CD4-positive, alpha-beta T cell treated with Interleukin-2 at 100 ng/mL for 4 hours (primary cell): ENCODE measurements around the gene TRIM54.
"Not testable (repeated sequence)": the region's sequence is repeated elsewhere in the genome, so short reads cannot be mapped to it uniquely, and the experiment has no call there.

Experiments
- DNase-seq: peaks from one replicate; pipeline ENCODE4 v3.0.0-alpha.2; 2020; ENCODE audit warnings: low spot score

Gene TRIM54

DNA sequence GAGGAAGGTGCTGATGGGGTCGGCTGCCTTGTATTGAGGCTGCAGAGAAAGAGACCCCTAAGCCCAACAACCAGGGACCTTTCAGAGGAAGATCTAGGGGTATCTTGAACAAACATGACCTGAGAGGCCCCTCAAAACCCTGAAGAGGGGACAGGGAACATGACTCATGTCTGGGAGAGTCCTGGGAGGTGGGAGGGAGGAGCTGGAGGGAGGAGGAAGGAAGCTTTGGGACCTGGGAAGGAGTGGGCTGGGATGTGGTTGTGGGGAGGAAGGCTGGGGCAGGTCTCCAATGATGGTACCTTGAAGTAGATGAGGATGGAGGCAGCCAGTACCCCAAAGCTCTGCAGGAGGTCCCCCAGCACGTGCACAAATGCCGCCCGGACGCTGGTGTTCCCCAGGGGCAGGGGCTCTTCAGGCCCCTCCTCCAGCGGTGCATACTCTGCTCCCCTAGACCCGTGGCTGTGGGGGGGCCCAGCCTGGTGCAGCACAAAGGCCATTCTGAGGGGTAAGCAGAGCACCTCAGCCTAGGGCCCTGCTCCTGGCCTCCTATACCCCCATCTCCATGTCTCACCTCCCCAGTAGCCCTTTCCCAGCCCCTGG lies 25.3 kb upstream of the TRIM54 start:
- DNase-seq = no peak

DNA sequence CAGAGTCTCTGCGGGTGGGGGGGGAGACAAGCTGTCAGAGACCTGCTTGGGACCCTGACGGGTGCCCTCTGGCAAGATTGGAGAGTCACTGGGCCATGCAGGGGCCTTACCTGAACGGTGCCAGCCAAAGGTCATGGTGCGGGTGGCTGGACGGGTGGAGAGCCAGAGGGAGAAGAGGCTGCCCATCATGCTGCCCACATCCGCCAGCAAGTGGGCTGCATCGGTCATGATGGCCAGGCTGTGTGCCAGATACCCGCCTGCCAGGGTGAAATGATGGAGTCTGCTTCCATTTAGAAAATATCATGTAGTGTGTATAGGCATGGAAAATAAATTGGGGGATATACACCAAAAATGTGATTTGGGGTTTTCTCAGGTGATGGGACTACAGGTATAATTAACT lies 24.2 kb upstream of the TRIM54 start:
- no peak for DNase-seq

DNA sequence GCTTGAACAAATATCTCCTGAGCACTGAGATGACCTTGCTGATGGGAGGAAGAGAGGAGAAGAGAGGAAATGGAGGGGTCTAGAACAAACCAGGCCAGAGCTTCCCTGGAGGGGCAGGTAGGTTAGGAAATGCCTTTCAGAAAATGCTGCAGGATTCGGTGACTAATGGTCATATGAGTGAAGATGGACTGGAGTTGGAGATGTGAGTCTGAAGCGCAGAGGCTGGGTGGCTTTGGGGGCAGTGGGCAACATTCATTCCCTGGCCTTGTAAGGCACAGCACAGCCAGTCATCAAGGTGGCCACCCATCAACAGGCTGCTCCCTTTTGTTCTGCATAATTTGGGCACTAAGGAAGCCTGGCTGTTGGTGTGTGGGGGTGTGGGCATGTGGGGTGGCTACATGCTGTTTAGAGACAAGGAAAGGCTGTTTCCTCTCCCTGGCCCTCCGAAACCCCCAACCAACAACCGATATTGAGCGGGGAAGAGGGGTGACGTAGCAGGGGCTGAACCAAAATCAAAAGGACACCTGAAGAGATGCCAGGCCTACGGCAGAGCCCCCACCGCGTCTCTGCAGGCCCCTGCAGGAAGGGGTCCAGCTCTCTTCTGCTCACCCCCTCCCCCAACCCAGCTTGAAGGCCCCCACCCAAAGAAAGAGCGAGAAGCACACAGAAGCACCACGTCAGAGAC lies 20.8 kb upstream of the TRIM54 start:
- DNase-seq = no peak

DNA sequence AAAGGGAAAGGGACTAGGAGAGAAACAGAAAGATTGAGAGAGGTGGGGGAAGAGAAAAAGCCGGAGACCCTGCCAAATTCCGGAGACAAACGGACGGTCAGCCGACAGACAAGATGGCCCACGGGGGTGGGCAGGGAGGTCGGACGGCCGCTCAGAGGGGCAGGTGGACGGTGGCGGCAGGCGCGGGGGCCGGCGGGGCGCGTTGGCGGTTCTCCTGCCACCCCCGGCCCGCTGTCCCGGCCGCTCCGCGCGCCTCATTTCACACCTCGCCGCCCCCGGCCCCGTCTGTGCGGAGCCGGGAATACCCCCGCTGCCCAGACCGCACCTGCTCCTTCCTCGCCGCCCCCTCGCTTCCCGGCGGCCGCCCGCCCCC lies 20.3 kb upstream of the TRIM54 start:
- DNase-seq = no peak

DNA sequence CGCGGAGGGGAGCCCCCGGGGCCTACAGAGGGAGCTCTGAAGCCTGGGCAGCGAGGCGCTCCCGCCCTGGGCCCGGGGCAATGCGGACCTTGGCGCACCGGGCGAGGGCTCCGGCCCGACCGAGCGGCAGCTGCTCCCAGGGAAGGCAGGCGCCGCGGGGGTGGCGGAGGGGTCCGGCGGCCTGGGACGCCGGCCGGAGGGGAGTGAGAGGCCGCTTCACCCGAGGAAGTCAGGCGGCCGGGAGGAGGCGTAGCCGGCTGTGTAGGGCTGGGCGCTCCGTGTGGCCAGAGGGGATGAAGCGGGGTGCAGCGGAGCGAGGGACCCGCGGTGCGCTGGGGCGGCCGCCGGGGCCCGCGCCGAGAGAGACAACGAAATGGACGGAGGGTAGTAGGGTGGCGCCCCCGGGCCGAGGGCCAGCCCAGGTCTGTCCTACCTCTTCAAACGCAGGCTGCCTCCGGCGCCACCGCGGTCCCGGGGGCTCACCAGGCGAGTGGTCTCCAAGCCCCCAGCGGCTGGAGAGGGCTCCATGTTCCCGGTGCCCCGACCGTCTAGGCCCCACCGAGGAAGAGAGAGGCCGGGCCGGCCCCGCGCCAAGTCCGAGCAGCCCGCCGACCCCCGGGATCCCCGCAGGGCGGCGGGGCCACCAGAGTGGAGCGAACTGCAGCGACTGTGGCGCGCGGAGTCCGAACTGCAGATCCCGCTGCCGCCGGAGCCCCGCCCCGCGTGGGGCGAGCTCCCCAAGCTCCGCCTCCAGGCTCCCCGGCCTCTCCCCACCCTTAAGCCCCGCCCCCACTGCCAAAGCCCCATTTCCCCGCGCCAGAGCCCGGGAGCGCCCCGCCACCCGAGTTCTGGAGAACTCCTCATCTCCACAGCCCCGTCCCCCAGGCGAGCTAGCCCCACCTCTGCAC lies 19.6 kb upstream of the TRIM54 start, which contains the start of gene SLC30A3:
SLC30A3 (minus strand) TSS at position 669 of the 908 bp plus-strand sequence; CDS start at position 528, 141 bp downstream.
- peak; percentile 61 for DNase-seq

DNA sequence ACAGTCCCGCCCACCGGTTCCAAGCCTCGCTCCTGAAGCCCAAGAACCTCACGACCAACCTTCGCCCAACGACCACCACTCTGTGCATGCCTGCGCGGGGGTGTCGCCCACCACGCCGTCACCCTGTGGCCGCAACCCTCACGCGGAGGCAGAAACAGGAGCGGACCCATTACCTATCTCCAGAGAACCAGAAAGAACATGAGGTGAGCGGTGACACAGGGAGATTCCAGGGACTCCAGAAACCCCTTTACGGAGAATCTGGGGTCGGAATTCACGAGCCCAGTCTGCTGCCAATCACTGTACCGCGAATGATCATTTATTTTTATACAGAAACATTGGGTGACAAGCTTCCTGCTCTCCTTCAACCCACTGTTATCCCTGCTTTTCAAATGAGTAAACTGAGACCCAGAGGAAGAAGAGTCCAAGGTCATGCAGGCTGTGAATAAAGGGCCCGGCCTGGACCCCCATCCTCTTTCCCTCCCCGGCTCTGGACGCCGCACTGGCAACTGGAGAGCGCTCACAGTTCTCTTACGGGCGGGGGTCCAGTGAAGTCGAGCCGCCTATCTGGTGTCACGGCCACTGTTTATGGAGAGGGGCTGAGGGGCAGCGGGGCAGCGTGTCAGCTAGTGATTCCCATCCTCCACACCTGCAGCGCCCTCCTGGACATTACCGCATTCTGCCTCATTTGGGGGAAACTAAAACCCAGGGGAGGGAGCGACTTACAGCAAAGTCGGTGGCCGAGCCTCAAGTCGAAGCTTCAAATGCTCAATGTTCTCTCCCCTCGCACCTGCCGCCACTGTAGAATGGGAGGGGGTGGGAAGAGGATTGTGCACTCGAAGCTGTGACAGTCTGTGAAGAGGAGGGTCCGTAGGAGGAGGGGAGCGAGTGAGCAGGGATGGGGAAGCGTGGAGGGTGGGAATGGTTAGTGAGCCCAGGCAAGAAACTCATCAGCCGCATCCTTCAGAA lies 18.7 kb upstream of the TRIM54 start:
- DNase-seq = no peak

DNA sequence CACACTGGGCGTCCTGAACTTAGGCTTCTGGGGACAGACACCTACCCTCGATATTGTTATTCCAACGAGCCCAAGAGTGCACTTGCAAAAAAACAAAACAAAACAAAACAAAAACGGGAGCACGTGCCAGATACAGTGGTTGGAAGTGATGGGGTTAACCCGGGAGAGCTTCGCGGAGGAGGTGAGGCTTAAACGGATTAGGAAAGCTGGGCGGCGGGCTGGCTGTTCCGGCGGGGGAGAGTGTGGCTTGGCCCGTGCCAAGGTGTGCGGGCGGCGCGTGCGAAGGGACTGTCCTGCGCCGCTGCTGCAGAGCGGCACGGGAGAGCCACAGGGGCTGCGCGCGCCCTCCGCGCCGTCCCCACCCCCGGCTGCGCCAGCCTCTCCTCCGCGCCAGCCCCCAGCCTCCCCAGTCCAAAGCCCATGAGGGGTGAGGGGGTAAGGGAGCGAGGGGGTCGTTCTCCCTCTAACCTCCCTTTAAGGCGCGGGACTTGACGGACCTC lies 17.9 kb upstream of the TRIM54 start:
- no peak for DNase-seq

DNA sequence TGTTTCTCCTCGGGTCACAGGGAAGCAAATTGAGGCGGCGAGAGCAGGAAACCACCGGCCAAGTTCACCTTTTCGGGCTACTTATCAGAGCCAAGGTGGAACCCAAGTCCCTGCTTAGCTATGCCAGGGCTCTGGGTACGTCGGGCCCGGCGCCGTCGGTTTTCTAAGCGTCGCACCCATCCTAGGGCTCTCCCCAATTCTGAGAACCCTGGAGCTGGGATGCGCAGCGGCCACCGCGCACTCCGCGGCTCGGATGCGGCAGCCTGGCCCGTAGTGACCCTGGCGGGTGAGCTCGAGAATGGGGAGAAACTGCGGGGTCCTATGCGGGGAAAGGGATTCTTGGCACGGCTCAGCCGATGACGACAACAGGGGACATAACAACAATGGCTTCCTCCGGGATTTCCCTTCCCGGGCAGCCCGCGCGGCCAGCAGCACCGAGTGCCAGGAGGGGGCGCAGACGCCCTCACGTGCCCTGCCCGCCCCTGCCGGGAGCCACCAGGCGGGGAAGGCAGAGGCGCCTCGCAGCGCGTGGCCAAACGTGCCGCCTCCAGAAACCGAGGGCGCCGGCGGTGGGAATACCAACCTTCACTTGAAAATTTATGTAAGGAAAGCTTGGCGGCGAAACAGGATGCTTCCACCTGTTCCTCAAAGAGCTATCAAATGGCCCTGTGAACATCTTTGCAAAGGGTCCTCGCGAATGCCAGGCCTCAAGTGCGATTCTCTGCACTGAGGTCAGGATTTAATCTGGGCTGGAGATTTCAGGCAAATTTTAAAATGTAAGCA lies 17.3 kb upstream of the TRIM54 start:
- peak; percentile 61 for DNase-seq

DNA sequence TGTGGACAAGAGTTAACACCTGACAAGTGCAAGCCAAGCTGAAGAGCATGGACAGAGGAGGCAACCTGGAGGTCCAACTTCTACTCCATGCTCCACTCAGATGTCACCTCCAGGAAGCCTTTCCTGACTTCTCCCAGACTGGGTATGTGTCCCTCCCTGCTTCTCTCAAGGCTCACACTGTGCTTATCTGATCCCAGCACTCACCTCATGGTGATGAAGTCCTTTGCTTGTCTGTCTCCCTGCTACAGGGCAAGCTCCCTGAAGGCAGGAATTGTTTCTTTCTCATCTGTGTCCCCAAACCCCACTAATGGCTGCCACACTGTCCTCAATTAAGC lies 16.7 kb upstream of the TRIM54 start:
- DNase-seq = no peak

DNA sequence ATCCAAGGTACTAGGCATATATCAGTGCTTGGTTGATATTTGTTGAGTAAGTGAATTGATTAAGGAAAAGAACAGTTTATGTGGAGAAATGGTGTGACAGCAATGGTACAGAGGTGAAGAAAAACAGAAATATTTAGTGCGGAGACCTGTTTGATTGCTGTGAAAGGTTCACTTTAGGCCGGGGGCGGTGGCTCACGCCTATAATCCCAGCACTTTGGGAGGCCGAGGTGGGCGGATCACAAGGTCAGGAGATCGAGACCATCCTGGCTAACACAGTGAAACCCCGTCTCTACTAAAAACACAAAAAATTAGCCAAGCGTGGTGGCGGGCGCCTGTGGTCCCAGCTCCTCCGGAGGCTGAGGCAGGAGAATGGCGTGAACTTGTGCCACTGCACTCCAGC lies 13.9 kb upstream of the TRIM54 start:
- DNase-seq = not testable (repeated sequence)

DNA sequence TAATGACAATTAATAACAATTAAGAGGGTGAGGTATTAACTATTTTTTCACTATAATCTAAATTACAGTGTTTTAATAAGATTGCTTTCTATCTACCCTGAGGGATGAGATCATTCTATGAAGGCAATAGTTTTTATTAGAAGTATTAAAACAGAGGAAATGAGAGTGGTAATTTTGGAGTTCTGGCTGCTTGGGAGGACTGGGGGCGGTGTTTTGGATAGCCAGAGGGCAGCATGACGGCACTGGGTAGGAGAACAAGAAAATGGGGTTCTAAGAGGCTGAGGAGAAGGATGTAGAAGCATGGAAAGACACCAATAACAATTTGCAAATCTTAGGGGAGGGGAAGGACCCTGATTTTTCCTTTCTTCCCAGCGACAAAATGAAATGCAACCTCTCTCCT lies 12.1 kb upstream of the TRIM54 start:
- no peak for DNase-seq

DNA sequence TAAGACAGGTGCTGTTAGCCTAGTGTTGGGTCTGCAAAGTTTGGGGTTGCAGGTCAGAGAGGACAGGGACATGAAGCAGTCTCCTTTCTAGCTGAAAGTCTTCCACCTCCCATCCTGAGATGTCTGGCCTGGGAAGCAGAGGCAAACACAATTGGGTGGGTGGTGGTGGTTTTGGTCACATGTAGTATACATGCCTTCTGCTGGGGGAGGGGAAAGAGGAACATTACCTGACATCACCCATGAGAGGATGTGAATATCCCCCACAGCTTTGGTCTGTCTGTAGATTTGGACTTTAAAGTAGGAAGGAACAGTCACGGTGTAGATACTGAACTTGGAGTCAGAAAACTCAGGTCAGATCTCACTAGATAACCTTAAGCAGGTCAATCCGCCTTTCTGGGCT lies 11.6 kb upstream of the TRIM54 start:
- DNase-seq = no peak

DNA sequence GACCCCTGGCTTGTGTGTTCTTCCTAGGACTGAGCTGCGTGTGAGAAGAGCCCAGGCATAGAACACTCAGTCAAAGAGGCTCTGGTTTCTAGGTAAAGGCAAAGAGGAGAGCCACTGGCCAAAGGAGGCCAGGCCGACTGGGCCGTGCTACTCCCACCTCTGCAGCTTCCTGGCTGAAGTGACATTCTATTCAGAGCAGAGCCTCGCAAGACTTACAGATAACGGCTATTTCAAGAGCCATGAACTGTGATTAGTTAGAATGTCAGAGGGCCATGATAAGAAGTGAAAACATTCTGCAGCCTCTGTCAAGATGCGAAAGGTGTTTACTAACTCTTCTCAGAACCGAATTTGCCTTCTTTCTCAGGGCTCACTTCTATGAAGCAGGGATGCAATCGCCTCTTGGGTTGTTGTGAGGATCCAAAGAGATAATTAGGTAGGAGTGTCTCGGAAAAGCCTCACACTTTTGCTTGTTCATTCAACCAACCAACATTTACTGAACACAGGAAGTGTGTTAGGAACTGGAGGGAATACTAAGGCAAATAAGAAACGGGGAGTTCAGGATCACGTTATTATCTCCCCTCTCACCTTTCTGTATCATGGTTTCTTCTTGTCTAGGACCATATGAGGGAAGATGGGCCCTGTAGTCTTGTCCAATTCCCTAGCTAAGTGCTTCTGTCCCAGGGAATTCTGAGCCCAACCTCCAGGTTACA lies 10.4 kb upstream of the TRIM54 start:
- DNase-seq = no peak

DNA sequence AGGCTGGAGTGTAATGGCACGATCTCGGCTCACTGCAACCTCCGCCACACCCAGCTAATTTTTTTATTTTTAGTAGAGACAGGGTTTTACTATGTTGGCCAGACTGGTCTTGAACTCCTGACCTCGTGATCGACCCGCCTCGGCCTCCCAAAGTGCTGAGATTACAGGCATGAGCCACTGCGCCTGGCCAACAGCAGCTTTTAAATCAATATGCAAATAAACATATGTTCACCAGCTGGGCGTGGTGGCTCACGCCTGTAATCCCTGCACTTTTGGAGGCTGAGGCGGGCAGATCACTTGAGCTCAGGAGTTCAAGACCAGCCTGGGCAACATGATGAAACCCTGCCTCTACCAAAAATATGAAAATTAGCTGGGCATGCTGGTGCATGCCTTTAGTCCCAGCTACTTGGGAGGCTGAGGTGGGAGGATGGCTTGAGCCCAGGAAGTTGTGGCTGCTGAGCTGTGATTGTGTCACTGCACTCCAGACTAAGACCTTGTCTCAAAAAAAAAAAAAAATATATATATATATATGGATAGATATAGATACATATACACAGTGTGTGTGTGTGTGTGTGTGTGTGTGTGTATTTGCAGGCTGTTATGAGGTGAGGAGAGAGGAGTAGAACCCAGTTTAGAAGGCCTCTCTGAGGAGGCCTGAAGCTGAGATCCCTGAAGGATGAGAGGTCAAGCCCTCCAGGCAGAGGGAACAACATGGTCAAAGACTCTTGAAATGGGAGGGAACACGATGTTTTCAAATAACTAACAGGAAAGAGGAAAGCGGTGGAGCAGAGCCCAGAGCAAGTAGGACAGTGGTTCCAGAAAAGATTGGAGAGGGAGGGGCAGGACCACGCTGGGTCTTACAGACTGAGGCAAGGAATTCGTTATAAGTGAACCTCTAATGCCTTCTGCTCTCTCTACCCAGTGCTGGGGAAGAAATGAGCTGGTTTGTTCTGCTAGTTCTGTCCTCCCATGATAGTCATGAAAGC lies 9.4 kb upstream of the TRIM54 start:
- not testable (repeated sequence) for DNase-seq

DNA sequence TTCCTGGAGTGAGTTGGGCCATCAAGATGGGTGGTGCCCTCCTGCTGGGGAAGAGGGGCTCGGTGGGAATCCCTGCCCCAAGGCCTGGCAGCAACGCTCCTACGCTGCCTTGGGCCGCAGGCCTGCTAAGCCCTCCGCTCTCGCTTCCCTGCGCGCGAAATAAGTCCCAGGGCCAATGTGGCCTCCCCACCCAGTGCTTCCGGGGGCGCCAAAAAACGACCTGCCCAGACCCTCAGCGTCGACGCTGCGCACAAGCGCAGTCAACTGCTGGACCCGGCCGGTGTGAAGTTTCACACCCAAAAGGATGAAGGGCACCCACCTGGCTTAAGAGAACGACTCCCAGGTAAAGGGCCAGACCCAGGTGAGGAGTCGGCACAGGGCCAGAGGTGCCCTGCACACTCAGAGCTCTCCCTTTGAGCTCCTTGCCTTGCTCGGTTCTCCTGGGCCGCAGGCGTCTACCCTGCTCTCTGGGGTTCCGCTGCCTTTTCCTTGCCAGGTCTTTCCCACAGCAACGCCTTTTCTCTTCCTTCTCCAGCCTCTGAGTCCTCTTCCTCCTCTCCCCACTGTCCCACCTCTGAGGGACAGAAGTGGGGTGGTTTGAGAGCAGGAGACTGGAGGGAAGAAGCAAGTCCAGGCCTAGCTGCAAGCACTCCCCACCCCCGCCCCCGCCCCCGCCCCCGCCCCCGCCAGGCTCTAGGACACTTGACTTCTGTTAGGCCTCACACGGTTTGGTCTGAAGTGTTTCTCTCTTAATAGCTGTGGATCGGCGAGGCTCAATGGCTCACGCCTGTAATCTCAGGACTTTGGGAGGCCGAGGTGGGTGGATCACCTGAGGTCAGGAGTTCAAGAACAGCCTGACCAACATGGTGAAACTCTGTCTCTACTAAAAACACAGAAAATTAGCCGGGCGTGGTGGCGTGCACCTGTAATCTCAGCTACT lies 6.7 kb upstream of the TRIM54 start, which contains the start of gene DNAJC5G:
DNAJC5G (plus strand) TSS at position 223 of the 940 bp plus-strand sequence. CDS start 1,296 bp downstream, outside the sequence.
- no peak for DNase-seq

DNA sequence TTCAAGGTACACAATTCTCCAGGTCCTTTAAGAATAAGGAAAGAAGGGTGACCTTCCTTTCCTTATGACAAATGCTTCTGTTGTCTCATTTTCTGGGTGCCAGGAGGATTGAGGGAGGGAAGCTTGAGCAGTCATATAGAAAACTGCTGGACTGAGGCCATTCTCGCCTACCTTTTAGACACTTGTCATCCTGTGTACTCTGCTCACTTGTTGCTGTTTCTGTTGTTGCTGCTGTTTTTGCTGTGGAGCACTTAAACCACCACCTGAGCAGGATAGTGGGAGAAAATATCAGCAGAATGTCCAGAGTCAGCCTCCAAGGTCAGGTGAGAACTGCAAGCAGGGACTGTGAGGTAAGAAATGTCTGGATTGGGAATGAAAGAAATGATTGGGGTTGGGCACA lies 4.2 kb upstream of the TRIM54 start:
- DNase-seq = no peak

DNA sequence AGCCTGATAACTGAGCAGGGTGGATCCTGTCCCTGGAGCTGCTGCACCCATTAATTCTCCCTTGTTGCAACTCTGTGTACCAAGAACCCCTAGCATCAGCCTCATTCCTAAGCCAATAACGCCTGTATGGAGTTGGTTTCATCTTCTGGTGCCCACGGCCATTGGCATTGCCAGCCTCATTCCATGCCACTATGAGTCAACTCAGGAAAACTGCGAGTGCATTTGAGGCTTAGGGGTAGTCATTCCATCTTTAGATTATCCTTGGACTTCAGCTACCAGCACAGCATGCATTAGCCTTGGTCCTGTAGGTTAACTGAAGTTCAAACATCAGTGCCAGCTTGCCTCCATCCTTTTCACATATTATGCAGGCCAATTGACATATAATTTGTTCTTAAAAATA lies 1.4 kb upstream of the TRIM54 start:
- DNase-seq = no peak

DNA sequence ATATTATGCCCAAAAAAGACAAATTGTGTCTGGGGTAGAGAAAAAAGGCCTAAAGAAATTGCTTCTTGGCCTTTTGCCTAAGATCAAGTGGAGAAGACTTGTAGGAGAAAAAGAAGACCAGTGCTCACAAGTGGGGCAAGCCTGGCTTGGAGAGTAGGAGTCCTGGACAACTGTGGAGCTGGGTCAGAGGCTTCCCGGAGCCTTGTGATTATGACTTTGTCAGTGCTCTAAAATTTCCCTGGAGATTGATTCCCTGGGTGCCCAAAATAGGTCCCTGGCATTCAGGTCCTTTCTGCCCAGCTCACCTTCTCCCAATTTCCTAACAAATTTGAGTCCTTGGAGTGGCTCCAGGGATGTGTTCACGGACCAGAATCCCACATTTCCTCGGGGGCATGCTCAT lies 787 bp upstream of the TRIM54 start:
- no peak for DNase-seq
